Measurements from ENCODE around the gene TPRKB.
"Not testable (repeated sequence)": the region's sequence is repeated elsewhere in the genome, so short reads cannot be mapped to it uniquely, and the experiment has no call there.

GRCh38 chr2:73684325-73684724 lies 52.8 kb downstream of the TPRKB start:
- TF ChIP-seq POLR2AphosphoS5, EP300, CTCF (IDR thresholded peaks at IDR 0.05): not testable (repeated sequence)
